GM18499 (cell line): ENCODE data around the gene SPATA13.

Source experiments
- ATAC-seq: cut with Tn5 transposase; IDR thresholded peaks from one replicate; pipeline ENCODE4 v1.9.1; 2021; ENCODE audit warnings: moderate number of reproducible peaks; ENCODE audit not compliant: insufficient read depth, unreplicated experiment

Gene SPATA13

GRCh38 chr13:24218338-24218737, 57.8 kb downstream of the SPATA13 start:
- ATAC-seq, result no peak

- no peak for ATAC-seq
Measured at GRCh38 chr13:24218977-24219376, 58.5 kb downstream of the SPATA13 start.

- ATAC-seq, result no peak
Measured at GRCh38 chr13:24220086-24220703, 59.7 kb downstream of the SPATA13 start.

- ATAC-seq, result no peak
Measured at GRCh38 chr13:24221007-24221406, 60.5 kb downstream of the SPATA13 start.

- ATAC-seq, result no peak
Measured at GRCh38 chr13:24222756-24223155, 62.2 kb downstream of the SPATA13 start.

- no peak for ATAC-seq
Measured at GRCh38 chr13:24223341-24224231, 63.1 kb downstream of the SPATA13 start.

- no peak for ATAC-seq
Measured at GRCh38 chr13:24224232-24224680, 63.7 kb downstream of the SPATA13 start.

GRCh38 chr13:24225062-24225461, 64.5 kb downstream of the SPATA13 start:
- no peak for ATAC-seq

- ATAC-seq, result no peak
Measured at GRCh38 chr13:24225930-24226329, 65.4 kb downstream of the SPATA13 start.

- no peak for ATAC-seq
Measured at GRCh38 chr13:24226762-24227161, 66.2 kb downstream of the SPATA13 start.

- ATAC-seq, result no peak
Measured at GRCh38 chr13:24228852-24229458, 68.4 kb downstream of the SPATA13 start.

- ATAC-seq, result no peak
Measured at GRCh38 chr13:24230428-24231072, 70.0 kb downstream of the SPATA13 start.

GRCh38 chr13:24231377-24231776, 70.9 kb downstream of the SPATA13 start:
- no peak for ATAC-seq

- no peak for ATAC-seq
Measured at GRCh38 chr13:24232037-24232436, 71.5 kb downstream of the SPATA13 start.

GRCh38 chr13:24232474-24232873, 72.0 kb downstream of the SPATA13 start:
- no peak for ATAC-seq

GRCh38 chr13:24233351-24233901, 72.9 kb downstream of the SPATA13 start:
- no peak for ATAC-seq

GRCh38 chr13:24234200-24234915, 73.8 kb downstream of the SPATA13 start:
- ATAC-seq, result no peak

- no peak for ATAC-seq
Measured at GRCh38 chr13:24237356-24237755, 76.8 kb downstream of the SPATA13 start.

- no peak for ATAC-seq
Measured at GRCh38 chr13:24241336-24241735, 80.8 kb downstream of the SPATA13 start.

- no peak for ATAC-seq
Measured at GRCh38 chr13:24242100-24242499, 81.6 kb downstream of the SPATA13 start.
